NCI-H1092 (cell line): ENCODE data around the gene DVL3.
"Not testable (repeated sequence)": the region's sequence is repeated elsewhere in the genome, so short reads cannot be mapped to it uniquely, and the experiment has no call there.

ENCODE experiments used
- DNase-seq: peaks from one replicate; lab custom pipeline; 2025; lab: John Stamatoyannopoulos, UW

Gene DVL3

DNA sequence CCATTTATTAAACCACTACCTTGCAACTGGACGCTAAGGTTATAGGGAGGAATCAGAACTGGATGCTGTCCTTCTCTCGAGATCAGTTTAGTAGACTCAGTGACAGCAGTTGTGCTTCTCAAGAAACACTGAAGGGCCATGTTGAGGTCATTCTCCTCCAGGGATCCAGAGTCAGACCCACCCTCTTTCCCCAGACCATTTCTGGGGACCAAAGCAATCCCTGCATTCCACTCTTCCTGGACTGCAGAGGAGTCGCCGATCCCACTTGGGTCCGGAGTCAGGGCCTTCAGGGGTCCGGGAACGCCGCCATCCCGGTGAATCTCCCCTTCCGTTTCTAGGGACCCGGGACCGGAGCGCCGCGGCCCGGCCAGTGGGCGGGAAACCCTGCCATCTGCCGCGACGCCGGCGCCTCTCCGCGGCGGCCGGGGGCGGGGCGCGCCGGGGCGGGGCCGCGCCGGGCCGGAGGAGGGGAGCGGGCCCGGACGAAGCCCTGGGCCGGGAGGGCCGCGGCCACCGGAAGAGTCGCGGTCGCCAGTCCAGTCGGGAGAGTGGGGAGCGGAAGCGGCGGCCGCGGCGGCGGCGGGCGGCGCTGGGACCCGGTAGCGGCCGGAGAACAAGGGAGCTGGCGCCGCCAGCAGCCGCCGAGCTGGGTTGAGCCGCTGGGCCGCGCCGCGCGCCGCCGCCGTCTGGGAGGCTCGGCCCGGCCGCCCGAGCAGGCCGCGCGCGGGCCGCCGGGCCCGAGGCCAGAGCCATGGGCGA lies at the start of gene DVL3:
Gene DVL3, plus strand, starts transcription at position 493 of the 759 bp plus-strand sequence. Its CDS starts 259 bp downstream, at position 752.
- peak; percentile 41 for DNase-seq

DNA sequence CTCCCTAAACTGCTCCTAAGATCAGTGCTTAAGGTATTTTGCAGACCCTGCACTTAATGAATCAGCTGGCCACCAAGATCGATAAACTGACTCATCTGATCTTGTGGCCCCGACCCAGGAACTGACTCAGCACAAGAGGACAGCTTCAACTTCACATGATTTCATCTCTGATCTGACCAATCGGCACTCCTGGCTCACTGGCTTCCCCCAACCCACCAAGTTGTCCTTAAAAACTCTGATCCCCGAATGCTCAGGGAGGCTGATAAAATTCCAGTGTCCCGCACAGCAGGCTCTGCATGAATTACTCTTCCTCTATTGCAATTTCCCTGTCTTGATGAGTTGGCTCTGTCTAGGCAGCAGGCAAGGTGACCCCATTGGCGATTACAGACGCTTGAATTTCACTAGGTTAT lies 44.9 kb upstream of the DVL3 start:
- no peak for DNase-seq

DNA sequence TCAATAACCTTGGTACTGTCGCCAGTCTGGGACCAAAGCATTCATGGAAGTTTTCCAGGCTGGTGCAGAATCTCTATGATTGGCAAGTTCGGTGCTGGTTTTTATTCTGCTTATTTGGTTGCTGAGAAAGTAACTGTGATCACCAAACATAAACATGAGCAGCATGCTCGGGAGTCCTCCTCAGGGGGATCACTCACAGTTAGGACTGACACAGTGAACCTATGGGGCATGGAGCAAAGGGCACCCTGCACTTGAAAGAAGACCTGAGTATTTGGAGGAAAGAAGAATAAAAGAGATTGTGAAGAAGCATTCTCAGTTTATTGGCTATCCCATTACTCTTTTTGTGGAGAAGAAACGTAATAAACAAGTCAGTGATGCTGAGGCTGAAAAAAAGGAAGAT lies 39.2 kb upstream of the DVL3 start:
- DNase-seq, result no peak

DNA sequence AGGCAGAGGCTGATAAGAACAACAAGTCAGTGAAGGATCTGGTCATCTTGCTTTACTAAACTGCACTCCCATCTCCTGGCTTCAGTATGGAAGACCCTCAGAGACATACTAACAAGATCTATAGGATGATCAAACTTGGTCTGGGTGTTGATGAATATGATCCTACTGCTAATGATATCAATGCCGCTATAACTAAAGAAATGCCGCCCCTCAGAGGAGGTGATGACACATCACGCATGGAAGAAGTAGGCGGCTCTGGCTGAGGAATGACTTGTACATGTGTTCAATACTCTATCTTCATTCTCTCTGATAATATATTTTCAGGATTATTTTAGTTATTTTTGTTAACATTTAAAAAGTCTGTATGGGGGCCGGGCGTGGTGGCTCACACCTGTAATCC lies 37.5 kb upstream of the DVL3 start:
- no peak for DNase-seq

DNA sequence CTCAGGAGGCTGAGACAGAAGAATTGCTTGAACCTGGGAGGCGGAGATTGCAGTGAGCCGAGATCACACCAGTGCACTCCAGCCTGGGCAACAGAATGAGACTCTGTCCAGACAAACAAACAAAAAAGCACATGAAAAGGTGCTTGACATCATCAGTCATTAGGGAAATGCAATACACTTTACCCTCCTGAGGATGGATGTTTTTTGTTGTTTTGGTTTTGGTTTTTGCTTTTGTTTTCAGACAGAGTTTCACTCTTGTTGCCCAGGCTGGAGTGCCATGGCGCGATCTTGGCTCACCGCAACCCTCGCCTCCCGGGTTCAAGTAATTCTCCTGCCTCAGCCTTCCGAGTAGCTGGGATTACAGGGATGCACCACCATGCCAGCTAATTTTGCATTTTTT lies 34.1 kb upstream of the DVL3 start:
- not testable (repeated sequence) for DNase-seq

DNA sequence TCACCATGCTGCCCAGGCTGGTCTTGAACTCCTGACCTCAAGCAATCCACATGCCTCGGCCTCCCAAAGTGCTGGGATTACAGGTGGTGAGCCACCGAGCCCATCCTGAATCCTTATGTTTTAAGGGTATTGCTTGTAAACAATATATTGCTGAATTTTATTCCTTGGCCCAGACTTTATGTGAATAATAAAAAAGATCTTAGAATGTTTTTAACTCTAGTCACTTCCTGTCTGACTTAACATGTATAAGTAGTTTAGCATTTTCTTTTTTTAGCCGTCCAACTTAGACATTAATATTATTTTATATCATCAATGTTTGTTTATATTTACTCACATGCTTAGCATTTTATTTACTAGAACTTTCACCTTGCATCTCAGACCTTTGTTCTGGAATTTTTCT lies 29.2 kb upstream of the DVL3 start:
- no peak for DNase-seq

DNA sequence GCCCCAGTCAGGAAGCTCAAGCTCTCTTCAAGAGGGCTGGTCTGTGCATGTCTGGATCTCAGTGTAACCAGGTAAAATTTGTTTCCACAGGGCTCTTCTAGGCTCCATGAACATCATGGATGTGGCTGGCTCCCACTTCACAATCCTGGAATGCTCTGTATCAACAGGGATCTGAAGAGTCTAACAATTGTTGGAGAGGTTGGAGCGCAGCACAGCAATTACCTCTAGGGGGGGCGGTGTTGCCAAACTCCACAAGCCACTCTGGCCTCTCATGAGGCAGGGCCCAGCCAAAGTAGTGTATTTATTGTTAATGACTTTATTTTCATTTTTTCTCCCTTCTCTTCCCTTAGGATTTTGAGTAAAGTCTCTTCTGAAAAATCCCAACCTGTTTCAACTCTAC lies 26.2 kb upstream of the DVL3 start:
- DNase-seq, result no peak

DNA sequence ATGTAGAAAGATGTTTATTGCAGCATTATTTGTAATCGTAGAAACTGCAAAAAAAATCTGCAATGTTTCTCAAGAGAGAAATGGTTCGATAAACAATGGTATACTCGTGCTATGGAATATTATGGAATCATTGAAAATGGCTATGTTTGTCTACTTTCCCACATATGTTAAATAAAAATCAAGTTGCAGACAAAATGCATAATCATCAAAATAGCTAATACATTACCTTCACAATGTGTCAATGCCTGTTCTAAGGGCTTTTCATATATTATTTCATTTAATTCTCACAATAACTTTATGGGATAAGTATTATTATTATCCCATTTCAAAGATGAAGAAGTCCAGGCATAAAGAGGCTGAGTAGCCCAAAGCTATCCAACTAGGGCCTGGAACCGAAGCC lies 22.2 kb upstream of the DVL3 start:
- no peak for DNase-seq

DNA sequence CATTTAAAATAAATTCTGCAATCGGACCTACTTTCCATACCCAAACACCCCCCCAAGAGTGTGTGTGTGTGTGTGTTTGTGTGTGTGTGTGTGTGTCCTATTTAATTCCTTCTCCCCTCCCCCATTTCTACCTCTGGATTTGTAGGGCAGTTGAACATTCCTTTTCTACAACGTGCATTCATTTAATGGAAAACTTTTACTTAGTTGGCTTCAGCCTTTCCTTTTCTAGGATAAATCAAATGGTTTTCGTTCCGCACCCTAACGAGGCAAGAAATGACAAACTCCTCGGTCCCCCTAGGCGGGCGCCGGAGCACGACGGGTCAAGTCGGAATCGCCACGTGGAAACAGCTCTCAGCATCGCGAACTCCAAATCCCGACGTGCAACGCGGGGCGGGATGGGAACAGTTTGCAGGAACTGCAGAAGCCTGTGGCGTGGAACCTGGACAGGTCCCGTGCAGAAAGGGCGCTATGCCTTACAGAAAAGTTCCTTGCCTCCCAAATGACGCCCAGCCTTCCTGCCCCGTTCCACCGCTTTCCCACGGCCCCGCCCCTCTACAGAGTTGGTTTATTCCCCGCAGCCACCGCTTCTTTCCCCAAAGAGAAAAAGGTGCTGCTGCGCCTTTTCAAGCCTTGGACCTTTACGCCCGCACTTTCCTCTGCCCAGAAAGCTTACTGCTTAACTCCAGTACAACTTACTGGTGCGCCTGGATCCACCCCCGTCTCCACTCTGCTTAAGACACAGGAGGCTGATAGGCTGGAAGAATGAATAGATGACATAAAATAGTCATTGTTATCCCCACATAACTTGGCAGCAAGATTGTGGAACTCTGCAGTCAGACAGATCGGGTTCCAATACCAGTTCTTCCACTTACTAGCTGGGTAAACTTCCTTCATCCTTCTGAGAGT lies 21.1 kb upstream of the DVL3 start:
- DNase-seq, result peak; percentile 58

DNA sequence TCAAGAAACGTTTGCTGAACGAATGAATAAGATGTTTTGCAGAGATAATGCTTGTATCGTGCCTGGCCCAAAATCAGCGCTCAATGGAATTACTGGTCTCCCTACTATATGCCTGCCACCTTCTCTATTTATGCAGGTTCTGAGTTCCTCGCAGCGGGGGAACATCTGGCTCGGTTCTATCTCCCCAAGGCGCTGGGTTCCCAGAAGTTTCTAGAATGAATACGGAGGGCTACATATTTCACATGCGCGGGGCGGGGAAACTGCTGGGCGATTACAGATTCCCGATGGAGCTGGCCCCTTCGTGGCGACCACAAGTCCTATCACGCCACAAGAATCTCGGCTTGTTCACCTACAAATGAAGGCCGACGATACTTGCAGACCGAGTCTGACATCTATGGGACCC lies 20.4 kb upstream of the DVL3 start:
- no peak for DNase-seq

DNA sequence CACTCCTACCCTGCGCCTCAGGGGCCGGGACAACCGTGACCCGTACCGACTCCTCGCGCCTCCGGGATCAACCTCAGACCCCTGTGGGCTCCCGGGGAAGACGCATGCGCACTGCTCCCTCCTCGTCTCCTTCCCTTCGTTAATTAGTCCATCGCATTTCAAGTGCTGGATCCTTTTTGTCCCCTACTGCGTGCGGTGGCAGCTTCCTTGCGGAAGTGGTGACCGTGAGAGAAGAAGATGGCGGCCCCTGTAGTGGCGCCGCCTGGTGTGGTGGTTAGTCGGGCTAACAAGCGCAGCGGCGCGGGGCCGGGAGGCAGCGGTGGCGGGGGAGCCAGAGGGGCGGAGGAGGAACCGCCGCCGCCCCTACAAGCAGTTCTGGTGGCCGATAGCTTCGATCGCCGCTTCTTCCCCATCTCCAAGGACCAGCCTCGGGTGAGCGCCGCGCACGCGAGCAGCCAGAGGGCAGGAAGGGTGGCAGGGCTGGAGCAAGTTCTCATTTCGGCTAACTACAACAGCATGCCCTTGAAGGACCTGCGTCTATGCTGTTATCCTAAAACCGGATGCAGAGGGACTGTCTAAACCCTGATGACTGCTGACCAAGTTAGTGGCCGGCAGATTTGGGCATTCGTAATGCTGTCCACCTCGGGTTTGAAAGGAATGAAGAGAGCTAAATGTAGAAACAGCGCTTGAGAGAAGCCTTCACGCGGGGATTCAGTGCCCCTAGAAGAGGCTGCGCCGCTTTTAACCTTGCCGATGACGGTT lies 19.8 kb upstream of the DVL3 start, which contains the start of gene EIF2B5:
Gene EIF2B5, plus strand, starts transcription at position 210 of the 762 bp plus-strand sequence. Its CDS starts 28 bp downstream, at position 238.
- DNase-seq, result peak; percentile 93

DNA sequence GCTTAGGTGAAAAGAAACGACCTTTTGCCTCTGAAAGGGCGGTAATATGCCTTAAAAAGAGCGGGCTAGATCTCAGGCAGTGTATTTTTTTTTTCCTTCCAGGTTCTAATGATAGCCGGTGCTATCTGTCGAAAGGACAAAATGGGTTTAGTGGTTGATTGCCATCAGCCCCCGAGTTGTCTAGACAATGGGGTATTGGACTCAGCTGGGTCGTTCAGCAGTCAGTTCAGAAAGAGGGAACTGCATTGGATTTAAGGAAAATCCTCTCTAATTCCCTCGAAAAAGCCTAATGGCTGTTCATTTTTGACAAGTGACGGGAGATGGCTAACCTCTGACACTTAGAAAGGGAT lies 19.3 kb upstream of the DVL3 start:
- DNase-seq, result no peak

DNA sequence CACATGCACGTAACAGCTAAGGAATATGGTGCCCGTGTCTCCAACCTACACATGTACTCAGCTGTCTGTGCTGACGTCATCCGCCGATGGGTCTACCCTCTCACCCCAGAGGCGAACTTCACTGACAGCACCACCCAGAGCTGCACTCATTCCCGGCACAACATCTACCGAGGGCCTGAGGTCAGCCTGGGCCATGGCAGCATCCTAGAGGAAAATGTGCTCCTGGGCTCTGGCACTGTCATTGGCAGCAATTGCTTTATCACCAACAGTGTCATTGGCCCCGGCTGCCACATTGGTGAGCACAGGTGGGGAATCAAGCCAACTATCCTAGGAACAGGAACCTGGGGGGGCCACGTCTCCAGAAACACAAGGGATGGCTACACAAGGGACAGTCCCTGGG lies 14.7 kb upstream of the DVL3 start:
- DNase-seq, result no peak

DNA sequence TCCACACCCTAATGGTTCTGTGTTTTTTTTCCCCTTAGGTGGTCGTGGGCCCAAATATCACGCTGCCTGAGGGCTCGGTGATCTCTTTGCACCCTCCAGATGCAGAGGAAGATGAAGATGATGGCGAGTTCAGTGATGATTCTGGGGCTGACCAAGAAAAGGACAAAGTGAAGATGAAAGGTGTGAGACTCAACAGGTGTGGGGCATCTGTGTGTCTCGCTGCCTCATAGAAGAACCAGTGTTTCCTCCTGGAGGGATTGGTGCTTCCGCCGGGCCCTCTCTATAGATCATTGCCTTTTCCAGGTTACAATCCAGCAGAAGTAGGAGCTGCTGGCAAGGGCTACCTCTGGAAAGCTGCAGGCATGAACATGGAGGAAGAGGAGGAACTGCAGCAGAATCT lies 13.0 kb upstream of the DVL3 start:
- DNase-seq, result no peak

DNA sequence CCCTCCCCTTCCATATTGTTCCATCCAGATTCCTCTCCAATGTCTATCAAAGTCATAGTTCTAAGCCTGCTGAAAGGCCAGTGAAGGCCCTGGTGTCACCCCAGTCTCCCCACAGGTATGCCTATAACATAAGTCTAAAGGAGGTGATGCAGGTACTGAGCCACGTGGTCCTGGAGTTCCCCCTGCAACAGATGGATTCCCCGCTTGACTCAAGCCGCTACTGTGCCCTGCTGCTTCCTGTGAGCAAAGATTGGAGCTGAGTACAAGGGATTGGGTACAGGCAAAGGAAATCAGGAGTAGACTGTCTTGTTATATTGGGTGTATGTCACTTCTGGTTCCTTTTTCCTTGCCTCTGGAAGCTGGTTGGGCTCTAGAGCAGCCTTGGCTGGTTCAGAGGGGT lies 11.8 kb upstream of the DVL3 start:
- no peak for DNase-seq

DNA sequence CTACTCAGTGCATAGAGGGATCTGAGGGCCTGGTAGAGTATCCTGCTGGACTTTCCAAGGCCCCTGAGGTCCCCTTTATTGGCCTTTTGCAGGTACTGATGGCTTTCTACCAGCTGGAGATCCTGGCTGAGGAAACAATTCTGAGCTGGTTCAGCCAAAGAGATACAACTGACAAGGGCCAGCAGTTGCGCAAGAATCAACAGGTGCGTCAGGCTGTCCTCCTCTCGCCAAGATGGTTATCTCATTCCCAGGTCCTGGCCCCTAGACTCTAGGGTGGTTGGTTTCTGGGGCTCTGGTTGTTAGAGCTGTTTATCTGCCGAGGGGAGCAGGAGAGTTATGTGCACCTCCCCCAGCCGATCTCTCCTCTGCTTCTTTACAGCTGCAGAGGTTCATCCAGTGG lies 10.7 kb upstream of the DVL3 start:
- DNase-seq, result no peak

DNA sequence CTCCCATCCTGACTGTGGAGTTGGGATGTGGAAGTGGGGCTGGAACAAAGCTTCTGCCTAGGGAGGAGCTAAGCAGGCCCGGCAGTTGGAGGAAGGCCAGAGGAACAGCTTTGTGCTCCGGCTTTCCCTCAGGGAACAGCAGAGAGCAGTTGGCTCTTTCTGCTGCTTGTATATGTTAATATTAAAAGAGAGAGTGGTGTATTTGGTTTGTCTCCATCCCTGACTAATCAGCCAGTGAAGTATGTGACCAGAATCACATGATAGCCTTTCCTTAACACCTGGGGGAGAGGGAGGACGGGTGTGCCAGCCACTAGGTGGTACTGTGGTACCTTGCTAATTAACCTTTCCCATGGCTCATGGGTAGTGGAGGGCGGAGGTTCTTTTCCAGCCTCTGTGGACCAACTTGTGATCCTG lies 10.1 kb upstream of the DVL3 start:
- no peak for DNase-seq

DNA sequence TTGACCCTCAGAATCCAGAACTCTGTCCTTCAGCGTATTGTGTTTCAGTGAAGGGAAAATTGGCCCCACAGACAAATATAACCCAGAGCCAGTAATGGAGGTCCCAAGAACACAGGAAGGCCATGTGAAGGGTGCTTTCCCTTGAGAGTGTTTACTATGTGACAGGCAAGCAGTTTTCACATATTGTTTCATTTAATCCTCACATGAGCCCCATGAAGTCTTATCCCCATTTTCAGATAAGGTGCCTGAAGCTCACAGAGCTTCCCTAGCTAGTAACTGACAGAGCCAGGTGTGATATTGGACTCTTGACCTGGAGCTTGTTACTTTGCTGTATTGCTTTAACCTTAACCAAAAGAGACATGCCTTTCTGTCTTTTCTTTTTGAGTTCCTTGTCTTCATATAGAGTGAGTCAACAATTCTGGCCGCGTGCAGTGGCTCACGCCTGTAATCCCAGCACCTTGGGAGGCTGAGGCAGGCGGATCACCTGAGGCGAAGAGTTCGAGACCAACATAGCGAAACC lies 9.4 kb upstream of the DVL3 start:
- no peak for DNase-seq

DNA sequence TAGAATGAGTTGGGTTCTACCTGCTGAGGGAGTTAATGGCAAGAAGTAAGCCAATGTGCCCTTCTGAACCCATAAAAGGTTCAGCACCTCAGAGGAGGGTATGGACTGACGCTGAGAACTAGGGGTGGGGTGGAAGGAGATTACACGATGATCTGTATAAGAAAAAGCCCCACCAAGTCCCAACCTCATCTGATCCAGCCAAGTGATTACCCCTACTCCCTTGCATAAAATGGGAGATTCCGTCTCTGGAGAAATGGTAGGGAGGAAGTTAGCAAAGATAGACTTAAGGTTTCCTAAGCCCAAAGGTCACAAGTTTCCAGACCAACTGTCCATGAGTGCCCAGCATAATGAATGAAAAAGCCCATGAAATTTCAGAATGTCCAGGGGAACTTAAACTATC lies 7.1 kb upstream of the DVL3 start:
- DNase-seq, result no peak

DNA sequence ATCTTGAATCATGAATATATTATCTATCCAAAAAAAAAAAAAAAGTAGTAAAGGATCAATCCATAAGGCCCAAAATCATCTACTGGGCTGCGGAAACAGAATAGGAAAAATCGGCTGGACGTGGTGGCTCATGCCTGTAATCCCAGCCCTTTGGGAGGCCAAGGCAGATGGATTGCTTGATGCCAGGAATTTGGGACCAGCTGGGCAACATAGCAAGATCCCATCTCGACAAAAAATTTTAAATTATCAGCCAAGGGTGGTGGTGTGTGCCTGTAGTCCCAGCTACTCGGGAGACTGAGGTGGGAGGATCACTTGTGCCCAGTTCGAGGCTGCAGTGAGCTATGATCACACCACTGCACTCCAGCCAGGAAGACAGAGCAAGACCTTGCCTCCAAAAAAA lies 6.1 kb upstream of the DVL3 start:
- no peak for DNase-seq

DNA sequence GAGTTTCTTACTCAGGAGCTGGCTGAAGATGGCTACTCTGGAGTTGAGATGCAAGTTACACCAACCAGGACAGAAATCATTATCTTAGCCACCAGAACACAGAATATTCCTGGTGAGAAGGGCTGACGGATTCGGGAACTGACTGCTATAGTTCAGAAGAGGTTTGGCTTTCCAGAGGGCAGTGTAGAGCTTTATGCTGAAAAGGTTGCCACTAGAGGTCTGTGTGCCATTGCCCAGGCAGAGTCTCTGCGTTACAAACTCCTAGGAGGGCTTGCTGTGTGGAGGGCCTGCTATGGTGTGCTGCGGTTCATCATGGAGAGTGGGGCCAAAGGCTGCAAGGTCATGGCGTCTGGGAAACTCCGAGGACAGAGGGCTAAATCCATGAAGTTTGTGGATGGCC lies 5.4 kb upstream of the DVL3 start:
- DNase-seq, result not testable (repeated sequence)
